GM13976 (cell line): ENCODE measurements around the gene VAMP5.

Experiments
- DNase-seq: peaks from one replicate; pipeline ENCODE4 v3.0.0; 2012; ENCODE audit warnings: low spot score
- in situ Hi-C: fragments of 300-500 bp; cut with MboI; formaldehyde crosslinking; loops from one replicate; pipeline ENCODE4 v1.12.0; 2022; ENCODE audit warnings: low sequenced_read_pairs, mixed read lengths, inconsistent platforms; ENCODE audit not compliant: unreplicated experiment
- TF ChIP-seq, protein P1 (sequence below): IDR thresholded peaks from 2 replicates; pipeline ENCODE4 v1.5.1; 2012; ENCODE audit warnings: borderline replicate concordance, mild to moderate bottlenecking; ENCODE audit not compliant: insufficient read depth; ENCODE audit errors: extremely low read depth, missing control alignments, control extremely low read depth

Gene VAMP5

DNA sequence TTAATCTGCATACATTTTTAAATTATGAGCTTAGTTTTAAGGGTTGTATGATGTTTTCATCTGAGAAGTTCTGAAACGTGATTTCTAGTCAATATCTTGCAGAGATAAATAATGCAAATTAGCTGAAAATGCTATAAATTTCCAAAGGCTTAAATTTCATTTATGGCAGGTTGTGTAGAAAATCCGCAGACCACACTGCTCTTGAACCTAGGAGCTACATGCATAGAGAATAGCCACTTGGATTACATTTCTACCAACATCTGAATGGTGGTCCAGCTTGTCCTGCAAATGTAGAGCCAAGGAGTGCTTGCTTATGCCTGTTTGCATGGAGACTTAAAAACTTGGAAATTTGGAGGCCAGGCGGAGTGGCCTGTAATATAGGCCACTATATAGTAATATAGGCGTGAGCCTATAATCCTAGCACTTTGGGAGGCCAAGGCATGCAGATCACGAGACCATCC, 38.4 kb upstream of the VAMP5 start:
- TF ChIP-seq, protein P1, sequence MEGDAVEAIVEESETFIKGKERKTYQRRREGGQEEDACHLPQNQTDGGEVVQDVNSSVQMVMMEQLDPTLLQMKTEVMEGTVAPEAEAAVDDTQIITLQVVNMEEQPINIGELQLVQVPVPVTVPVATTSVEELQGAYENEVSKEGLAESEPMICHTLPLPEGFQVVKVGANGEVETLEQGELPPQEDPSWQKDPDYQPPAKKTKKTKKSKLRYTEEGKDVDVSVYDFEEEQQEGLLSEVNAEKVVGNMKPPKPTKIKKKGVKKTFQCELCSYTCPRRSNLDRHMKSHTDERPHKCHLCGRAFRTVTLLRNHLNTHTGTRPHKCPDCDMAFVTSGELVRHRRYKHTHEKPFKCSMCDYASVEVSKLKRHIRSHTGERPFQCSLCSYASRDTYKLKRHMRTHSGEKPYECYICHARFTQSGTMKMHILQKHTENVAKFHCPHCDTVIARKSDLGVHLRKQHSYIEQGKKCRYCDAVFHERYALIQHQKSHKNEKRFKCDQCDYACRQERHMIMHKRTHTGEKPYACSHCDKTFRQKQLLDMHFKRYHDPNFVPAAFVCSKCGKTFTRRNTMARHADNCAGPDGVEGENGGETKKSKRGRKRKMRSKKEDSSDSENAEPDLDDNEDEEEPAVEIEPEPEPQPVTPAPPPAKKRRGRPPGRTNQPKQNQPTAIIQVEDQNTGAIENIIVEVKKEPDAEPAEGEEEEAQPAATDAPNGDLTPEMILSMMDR, result no peak
- DNase-seq, result no peak
- in situ Hi-C loops, result no loop called here

DNA sequence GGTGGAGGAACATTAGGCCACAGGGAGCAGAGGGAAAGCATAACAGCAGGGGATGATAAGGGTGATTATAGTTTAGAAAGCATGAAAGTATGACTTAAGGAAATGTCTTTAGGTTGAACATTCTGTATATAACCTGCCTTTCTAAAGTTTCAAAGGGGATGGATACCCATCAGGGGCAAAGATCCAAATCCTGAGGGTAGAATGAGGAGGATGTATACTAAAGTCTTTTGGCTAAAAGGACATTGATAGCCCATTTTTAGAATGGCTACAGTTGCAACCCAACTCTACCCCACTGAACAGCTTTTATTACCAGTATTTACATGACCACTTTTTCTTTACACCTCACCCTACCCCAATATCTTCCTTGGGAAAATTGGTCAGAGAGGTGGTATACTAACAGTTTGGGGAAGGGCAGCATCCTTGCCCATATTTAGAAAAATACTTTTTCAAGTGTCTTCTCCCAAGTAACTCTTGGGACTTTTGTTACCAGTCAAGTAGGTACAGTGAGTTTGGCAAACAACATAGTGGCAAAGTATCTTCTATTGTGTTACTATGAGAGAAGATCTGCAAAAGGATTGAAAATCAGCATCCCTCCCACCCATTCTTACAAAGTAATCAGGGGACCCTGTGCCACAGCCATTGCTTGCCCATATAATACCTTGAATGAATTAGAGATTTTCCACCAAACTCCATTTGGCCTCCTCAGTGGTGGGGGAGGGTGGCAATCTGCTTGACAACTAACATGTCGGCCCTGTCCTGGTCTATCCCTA, 37.0 kb upstream of the VAMP5 start:
- TF ChIP-seq, protein P1, result no peak
- DNase-seq, result no peak
- in situ Hi-C loops, result no loop called here

DNA sequence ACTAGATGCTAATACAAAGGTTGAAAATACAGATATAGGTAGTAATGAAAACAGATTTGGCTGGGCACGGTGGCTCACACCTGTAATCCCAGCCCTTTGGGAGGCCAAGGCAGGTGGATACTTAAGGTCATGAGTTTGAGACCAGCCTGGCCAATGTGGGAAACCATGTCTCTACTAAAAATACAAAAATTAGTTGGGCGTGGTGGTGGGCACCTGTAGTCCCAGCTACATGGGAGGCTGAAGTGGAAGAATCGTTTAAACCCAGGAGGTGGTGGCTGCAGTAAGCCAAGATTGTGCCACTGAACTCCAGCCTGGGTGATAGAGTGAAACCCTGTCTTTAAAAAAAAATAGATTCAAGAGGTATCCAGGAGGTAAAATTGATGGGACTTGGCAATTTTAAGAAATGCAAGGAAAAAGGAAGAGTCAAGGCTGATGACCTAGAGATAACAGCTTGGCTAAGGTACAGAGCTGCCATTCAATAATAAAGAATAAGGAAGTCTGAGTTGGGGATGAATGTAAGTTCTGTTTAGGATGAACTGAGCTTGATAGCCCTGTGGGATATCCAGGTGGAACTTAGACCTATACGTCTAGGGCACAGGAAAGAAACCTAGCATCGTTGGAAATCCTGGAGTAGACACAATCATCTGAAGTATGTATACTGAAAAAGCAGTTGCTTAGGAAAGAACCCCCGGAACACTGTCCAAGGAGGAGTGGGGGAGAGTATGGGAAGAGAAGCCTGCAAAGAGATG, 36.2 kb upstream of the VAMP5 start:
- in situ Hi-C loops, result no loop called here
- DNase-seq, result no peak
- TF ChIP-seq, protein P1, result no peak

DNA sequence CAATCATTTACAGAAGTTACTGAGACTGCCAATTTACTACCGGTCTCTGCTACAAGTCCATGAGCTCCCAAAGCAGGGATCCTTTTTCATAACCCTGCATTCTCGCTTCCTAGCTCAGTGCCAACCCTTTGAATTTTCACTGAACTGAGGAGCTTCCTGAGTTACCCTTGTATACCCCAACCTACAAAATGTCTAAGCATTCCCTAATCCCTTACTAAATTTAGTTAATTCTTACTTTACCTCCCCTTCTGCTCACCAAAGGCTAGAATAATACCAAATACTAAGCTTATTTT, 35.7 kb upstream of the VAMP5 start:
- TF ChIP-seq, protein P1, result no peak
- in situ Hi-C loops, result no loop called here
- no peak for DNase-seq

DNA sequence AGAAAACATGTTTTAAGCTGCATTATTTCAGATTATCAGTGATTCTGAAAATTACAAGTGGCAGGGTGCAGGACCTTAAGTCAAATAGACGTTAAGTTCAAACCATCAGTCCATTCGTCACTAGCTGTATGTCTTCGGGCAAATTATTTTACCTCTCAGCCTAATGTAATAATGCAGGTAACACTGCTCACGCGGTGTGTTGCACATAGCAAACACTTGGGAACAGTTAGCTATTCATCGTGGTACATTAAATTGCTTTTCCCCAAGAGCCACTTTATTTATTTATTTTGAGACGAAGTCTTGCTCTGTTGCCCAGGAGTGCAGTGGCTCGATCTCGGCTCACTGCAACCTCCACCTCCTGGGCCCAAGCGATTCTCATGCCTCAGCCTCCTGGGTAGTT, 35.1 kb upstream of the VAMP5 start:
- in situ Hi-C loops, result no loop called here
- TF ChIP-seq, protein P1, result no peak
- no peak for DNase-seq

DNA sequence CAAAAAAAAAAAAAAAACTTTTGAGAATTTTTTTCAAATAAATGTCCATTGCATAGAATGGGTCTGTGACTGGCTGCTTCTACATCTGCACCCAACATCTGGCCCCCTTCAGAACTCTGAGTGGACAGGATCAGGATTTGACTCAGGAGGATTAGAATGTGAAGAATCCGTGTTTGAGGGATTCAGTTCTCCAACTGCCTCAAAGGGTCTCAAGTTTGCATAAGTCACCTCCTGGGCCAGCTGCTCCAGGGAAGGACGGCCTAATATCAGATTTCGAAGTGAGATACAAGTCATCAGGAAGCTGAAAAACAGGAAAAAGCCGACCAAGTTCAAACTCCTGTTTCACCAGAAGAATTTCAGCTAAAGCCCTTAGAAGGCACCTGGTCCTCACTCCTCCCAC, 34.4 kb upstream of the VAMP5 start:
- TF ChIP-seq, protein P1, result no peak

More for the DNA sequence above, 34.4 kb upstream of the VAMP5 start:
- in situ Hi-C loops, result no loop called here
- no peak for DNase-seq
